Measurements from ENCODE around the gene TRPM2. TPM values are rescaled to one million over a fixed set of nuclear protein-coding genes. Genes with fewer than 3 reads are reported as not detected.
"Not testable (repeated sequence)": the region's sequence is repeated elsewhere in the genome, so short reads cannot be mapped to it uniquely, and the experiment has no call there.

TRPM2 gene
- total RNA-seq, 1 experiment from 2014 or later = not detected

DNA sequence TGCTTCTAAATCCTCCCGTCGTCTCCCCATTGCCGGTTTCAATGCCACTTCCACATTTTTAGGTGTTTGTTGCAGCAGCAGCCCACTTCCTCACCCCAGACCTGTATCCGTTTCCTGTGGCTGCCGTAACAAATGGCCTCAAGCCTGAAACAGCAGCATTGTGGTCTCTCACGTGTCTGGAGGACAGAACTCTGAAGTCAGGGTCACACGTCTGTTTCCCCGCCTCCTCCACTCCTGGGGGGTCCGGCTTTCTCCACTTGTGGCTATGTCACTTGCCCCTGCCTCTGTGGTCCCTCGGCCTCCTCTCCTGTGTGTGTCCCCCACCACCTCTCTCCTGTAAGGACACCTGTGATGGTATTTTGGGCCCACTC lies 21.8 kb downstream of the TRPM2 start:
- no peak for DNase-seq (ENCODE audit: low read depth)

GRCh38 chr21:44375761-44376241 lies 22.4 kb downstream of the TRPM2 start:
- DNase-seq (ENCODE audit: low read depth) = no peak

- no peak for DNase-seq (ENCODE audit: low read depth)
Measured at GRCh38 chr21:44376606-44377005, 23.2 kb downstream of the TRPM2 start.

DNA sequence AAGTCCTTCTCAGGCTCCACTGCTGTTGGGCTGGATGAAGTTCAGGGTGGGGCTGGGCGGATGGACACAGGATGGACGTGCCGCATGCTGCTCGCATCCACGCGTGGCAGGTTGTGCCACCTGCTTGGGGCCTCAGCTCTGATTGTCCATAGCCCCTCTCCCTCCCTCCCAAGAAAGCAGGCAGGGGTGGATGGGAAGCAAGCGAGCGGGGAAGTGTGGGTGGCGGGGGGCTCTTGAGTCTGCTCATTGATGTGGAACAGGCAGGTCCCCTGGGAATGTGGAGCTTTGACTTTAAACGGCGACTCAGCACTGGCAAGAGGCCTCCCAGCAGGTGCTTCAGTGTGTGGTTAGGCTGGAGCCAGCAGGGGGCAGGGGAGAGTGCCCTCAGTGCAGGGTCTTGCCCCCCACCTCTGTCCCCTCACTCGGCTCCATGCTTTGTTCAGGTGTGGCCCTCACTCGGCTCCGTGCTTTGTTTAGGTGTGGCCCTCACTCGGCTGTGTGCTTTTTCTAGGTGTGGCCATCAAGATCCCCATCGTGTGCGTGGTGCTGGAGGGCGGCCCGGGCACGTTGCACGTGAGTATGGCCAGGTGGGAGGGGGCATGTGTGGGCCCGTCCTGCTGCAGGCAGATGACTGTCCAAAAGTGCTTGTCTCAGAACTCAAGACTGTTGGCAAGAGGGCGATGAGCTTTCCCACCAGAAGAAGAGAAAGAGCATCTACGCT lies 23.9 kb downstream of the TRPM2 start:
- DNase-seq (ENCODE audit: low read depth) = no peak

- no peak for DNase-seq (ENCODE audit: low read depth)
Measured at GRCh38 chr21:44377922-44378645, 24.7 kb downstream of the TRPM2 start.

DNA sequence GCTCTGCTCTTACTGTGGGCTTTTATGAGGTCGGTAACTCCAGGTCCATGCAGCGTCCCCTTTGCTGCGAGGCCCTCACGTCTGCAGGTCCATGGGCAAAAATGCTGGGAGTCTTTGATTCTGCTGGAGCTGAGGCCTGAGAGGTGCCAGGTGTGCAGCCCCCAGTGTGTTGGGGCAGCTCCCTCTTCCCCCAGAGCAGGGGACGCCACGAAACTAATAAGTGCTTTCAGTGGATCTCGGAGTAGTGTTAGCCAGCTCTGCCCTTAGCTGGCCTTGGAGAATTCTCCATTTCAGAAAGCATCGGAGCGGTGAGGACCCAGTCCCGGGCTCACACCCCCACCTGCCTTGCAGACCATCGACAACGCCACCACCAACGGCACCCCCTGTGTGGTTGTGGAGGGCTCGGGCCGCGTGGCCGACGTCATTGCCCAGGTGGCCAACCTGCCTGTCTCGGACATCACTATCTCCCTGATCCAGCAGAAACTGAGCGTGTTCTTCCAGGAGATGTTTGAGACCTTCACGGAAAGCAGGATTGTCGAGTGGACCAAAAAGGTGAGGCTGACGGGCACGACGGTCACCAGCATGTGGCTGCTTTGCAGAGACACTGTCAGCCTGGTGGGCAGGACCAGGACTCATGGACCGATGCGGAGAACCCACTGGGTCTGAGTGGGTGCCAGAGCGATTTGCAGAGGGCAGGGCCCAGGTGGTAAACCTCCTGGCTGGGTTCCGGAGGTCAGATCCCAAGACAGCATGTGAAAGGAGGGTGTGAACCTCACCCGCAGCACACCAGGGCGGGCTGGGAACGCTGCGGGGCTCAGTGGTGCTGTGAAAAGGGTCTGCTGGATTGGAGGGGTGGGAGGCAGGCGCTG lies 25.5 kb downstream of the TRPM2 start:
- no peak for DNase-seq (ENCODE audit: low read depth)

DNA sequence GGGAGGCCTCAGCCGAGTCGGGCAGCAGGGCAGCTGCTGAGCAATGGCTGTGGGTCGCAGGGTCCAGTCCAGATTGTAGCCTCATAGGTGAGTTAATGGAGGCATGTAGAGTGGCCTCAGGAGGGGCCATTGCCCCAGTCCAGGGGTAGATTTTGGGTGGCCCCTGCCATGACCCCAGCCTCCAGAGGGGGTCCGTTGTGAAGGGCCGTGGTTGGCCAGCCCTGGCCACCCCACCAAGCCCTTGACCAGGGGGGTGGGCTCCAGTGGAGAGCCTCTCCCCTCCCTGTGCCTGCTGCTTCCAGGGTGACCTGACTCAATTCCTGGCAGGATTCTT lies 26.1 kb downstream of the TRPM2 start:
- no peak for DNase-seq (ENCODE audit: low read depth)

GRCh38 chr21:44379991-44380865 lies 26.8 kb downstream of the TRPM2 start:
- no peak for DNase-seq (ENCODE audit: low read depth)

GRCh38 chr21:44380876-44381275 lies 27.5 kb downstream of the TRPM2 start:
- DNase-seq (ENCODE audit: low read depth) = no peak

DNA sequence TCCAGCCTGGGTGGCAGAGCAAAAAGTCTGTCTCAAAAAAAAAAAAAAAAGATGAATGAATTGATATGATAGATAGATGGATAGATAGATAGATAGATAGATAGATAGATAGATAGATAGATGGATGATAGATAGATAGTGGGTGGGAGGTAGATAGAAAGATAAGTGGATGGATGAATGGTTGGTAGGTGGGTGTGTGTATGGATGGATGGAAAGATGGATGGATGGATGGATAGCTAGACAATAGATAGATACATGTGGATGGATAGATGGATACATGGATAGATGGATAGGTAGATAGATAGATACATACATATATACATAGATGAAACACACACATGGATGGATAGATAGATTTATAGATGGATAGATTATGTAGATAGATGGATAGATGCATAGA lies 28.5 kb downstream of the TRPM2 start:
- no peak for DNase-seq (ENCODE audit: low read depth)

GRCh38 chr21:44382536-44382935 lies 29.1 kb downstream of the TRPM2 start:
- DNase-seq (ENCODE audit: low read depth) = no peak

DNA sequence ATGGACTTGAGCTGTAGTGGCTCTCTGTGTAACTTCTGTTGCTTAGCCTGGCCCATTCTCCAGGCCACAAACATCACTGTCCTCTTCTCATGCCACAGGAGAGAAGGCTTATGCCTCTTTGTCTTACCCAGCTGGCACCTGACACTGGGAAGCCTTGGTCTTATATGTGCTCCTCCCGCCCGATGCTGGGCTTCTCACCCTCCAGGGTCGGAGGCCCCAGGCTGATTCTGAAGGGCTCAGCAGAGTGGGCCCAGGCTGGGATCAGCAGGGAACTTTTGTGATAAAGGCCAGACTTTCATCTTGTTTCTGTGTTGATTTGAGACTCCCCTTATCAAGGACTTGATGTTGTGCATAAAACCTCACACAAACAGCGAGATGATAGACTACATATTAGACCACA lies 29.8 kb downstream of the TRPM2 start:
- no peak for DNase-seq (ENCODE audit: low read depth)

GRCh38 chr21:44384968-44385367 lies 31.5 kb downstream of the TRPM2 start:
- no peak for DNase-seq (ENCODE audit: low read depth)

DNA sequence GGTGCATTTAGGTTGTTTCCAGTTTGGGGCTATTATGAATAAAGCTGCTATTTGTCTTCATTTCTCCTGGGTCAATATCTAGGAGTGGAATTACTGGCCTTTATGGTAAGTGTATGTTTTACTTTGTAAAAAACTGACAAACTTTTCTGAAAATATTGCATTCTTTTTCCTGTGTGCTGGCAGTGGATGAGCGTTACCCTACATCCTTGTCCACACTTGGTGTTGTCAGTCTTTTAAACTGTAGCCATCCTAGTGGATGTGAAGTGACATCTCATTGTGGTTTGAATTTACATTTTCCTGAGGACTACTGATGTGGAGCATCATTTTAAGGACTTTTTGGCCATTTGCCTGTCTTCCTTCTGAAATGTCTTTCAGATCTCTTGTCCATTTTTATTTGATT lies 35.9 kb downstream of the TRPM2 start:
- no peak for DNase-seq (ENCODE audit: low read depth)

- no peak for DNase-seq (ENCODE audit: low read depth)
Measured at GRCh38 chr21:44390886-44391285, 37.5 kb downstream of the TRPM2 start.

- DNase-seq (ENCODE audit: low read depth) = no peak
Measured at GRCh38 chr21:44391345-44392091, 38.1 kb downstream of the TRPM2 start.

- no peak for DNase-seq (ENCODE audit: low read depth)
Measured at GRCh38 chr21:44392185-44392584, 38.8 kb downstream of the TRPM2 start.

DNA sequence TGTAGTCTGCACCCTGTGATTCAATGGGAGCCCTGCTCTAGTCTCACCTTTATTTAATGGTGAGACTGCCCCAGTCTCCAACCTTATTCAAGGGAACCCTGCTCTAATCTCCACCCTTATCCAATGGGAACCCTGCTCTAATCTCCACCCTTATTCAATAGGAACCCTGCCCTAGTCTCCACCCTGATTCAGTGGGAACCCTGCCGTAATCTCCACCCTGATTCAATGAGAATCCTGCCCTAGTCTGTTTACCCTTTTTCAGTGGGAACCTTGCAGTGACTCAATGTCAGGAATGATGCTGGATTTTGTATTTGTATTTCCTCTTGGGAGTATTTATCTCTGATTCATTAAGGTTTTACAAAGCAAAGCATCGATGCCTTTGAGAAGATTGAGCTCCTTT lies 39.5 kb downstream of the TRPM2 start:
- peak; percentile 3 for DNase-seq (ENCODE audit: low read depth)

GRCh38 chr21:44394733-44395132 lies 41.3 kb downstream of the TRPM2 start:
- no peak for DNase-seq (ENCODE audit: low read depth)

GRCh38 chr21:44395260-44395659 lies 41.8 kb downstream of the TRPM2 start:
- DNase-seq (ENCODE audit: low read depth) = no peak

- DNase-seq (ENCODE audit: low read depth) = not testable (repeated sequence)
Measured at GRCh38 chr21:44396803-44397202, 43.4 kb downstream of the TRPM2 start.
